Measurements from ENCODE around the gene RAB3IL1.

DNA sequence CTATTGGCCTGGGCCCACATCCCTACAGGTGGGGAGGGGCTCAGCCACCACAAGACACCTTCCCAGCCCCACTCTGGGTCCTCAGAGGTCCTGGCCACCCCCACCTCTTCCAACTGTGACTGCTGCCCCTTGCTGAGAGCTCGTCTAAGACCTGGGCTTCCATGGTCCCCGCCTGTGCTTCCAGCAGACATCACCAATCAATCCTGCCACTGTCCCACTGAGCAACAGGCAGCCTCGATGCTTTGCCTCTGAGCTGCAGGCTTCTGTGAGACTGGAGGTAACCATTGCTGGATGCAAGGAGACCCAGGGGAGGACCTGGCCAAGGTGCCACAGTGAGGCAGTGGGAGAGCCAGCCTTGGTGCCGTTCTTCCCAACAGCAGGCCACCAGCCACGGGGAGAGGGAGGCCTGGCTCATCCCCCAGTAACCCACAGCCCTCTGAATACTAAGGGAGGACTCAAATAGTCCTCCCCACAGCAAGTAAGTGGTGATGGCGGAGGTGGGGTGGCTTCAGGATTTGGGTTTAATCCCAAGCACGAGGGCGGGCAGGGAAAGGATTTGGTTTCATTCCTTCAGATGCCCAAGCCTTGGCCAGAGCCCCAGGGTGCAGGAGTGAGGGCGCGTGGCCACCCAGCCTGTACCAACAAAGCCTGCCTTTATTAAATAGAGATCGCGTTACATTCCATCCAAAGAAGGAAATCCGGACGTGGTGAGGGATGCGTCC lies 20.5 kb downstream of the RAB3IL1 start:
- TF ChIP-seq, protein P1, sequence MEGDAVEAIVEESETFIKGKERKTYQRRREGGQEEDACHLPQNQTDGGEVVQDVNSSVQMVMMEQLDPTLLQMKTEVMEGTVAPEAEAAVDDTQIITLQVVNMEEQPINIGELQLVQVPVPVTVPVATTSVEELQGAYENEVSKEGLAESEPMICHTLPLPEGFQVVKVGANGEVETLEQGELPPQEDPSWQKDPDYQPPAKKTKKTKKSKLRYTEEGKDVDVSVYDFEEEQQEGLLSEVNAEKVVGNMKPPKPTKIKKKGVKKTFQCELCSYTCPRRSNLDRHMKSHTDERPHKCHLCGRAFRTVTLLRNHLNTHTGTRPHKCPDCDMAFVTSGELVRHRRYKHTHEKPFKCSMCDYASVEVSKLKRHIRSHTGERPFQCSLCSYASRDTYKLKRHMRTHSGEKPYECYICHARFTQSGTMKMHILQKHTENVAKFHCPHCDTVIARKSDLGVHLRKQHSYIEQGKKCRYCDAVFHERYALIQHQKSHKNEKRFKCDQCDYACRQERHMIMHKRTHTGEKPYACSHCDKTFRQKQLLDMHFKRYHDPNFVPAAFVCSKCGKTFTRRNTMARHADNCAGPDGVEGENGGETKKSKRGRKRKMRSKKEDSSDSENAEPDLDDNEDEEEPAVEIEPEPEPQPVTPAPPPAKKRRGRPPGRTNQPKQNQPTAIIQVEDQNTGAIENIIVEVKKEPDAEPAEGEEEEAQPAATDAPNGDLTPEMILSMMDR (IDR thresholded peaks at IDR 0.05; ENCODE audit: borderline replicate concordance, extremely low read depth, low read length, poor library complexity, severe bottlenecking) = no peak
- no peak for TF ChIP-seq EZH2 (IDR thresholded peaks at IDR 0.05; ENCODE audit: borderline replicate concordance, low read depth, low read length, severe bottlenecking)
